ENCODE measurements around the gene NRIP1.

DNA sequence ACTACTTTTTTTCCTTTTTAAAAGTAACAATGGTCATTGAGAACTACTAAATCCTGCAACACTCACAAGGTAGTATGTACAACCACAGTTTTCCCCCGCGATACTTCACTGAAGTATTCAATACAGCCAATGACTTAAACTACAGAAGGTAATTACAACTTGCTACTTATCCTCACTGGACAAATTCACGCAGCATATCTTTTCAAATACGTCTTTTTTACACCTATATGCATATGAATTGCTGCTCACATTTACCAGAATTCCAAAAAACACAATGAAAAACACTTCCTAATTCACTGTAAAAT, 12.4 kb downstream of the NRIP1 start:
- TF ChIP-seq, protein P1, sequence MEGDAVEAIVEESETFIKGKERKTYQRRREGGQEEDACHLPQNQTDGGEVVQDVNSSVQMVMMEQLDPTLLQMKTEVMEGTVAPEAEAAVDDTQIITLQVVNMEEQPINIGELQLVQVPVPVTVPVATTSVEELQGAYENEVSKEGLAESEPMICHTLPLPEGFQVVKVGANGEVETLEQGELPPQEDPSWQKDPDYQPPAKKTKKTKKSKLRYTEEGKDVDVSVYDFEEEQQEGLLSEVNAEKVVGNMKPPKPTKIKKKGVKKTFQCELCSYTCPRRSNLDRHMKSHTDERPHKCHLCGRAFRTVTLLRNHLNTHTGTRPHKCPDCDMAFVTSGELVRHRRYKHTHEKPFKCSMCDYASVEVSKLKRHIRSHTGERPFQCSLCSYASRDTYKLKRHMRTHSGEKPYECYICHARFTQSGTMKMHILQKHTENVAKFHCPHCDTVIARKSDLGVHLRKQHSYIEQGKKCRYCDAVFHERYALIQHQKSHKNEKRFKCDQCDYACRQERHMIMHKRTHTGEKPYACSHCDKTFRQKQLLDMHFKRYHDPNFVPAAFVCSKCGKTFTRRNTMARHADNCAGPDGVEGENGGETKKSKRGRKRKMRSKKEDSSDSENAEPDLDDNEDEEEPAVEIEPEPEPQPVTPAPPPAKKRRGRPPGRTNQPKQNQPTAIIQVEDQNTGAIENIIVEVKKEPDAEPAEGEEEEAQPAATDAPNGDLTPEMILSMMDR (IDR thresholded peaks at IDR 0.05), result no peak
- no peak for TF ChIP-seq EZH2 (IDR thresholded peaks at IDR 0.05; ENCODE audit: borderline replicate concordance, insufficient read depth, low read depth, low read length, poor library complexity, severe bottlenecking)

Measured in B cell (primary cell).